Stomach (tissue), 4 donors: Measurements from ENCODE around the gene MPP1.

Experiments
- POLR2A ChIP-seq, 4 donors: fragments of 450-650 bp; IDR thresholded peaks; one replicate each; pipeline ENCODE4 v1.6.1; 2016; ENCODE audit warnings: antibody characterized with exemption in 4 of 4, control low read depth in 2 of 4, mild to moderate bottlenecking in 1 of 4, moderate library complexity in 1 of 4
- POLR2AphosphoS5 ChIP-seq, 3 donors: sonication (generic); formaldehyde crosslinking; IDR thresholded peaks; one replicate each; pipeline ENCODE4 v1.6.1; 2016; ENCODE audit warnings: antibody characterized with exemption in 3 of 3

- no peak for TF ChIP-seq POLR2AphosphoS5 (IDR thresholded peaks at IDR 0.05)
- no peak for TF ChIP-seq POLR2A (IDR thresholded peaks at IDR 0.05)
Observed at GRCh38 chrX:154797006-154797405, 8.3 kb downstream of the MPP1 start.
